Measurements from ENCODE around the gene AUNIP. TPM values are rescaled to one million over a fixed set of nuclear protein-coding genes. Genes with fewer than 3 reads are reported as not detected.

AUNIP gene, protein sequence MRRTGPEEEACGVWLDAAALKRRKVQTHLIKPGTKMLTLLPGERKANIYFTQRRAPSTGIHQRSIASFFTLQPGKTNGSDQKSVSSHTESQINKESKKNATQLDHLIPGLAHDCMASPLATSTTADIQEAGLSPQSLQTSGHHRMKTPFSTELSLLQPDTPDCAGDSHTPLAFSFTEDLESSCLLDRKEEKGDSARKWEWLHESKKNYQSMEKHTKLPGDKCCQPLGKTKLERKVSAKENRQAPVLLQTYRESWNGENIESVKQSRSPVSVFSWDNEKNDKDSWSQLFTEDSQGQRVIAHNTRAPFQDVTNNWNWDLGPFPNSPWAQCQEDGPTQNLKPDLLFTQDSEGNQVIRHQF
- 1 to 10 TPM; 6.7 to 8.1 TPM for total RNA-seq

DNA sequence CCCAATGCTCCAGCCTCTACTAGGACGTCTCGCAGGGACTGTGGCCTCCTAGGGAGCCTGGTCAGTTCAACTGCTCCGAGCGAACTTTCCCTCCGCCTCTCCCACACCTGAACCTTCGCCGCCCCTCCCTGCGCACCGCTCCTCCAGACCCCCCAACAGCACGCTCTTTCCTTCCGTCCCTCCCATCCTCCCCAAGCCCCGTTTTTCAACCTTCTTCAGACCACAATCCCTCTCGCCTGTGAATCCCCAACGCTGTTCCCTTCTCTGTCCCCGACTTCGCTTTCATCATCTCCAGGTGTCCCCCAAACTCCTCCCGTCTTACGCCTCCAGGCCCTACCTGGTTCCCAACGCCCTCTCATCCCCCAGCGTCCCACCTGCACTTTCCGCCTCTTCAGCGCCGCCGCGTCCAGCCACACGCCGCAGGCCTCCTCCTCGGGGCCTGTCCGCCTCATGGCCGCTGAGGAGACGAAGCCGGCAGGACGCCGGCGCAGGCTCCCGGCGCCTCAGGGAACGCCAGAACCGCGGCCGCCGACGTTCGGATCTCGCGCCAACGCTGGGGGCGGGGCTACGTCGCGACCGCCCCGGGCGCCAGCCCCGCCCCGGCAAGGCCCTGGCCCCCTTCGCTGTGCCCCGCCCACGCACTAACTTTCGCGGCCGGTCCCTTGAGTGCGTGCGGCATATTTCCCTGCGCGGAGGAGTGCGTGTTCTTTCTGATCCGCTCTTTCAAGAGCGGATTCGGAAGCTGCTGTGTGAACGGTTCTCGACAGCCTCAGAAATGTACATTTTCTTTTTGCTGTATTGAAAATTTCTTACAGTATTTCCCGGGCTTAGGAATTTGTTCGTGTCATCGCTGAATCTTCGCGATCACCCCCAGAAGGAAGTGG is at the start of gene AUNIP:
Gene AUNIP (minus strand): TSS at position 552 of the 884 bp plus-strand sequence. CDS start 100 bp downstream, at position 452.
- ChIA-PET POLR2A (no interaction called here), CTCF (no interaction called here)
- H3K27me3 Mint-ChIP-seq = no peaks in the 10 kb centered on the region
- H3K9me3 Mint-ChIP-seq = no peaks in the 10 kb centered on the region
- DNase-seq = peak; percentile 91
- peak within 1 kb of the TSS; percentile 93 for H3K4me3 Mint-ChIP-seq
- peaks cover 29% of the 10 kb centered on the region for H3K4me1 Mint-ChIP-seq
- H3K36me3 Mint-ChIP-seq (ENCODE audit: low read depth) = no peaks in the 10 kb centered on the region
- H3K27ac Mint-ChIP-seq = peak within 1 kb of the TSS; percentile 87

DNA sequence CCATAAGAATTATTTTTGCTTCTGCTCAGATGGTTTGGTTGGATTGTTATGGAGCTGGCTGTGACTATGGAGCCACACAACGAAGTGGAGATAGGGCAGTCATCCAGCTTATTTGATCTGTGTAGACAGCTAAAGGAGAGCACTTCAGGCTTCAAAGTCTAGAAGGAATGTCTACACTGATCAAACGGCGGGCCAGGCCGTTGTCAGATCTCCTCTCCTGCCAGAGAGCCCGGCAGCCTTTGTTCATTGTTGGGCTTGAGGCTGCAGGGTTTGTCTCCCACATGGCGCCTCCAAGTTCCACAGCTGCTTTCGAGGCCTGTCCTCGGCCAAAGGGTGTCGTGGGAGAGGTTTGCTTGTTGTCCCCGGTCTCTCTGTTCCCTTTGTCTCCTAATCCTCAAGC is 49.8 kb upstream of the AUNIP start:
- DNase-seq = no peak
- Mint-ChIP-seq H3K4me3 (no peak overlapping the region), H3K27ac (no peak overlapping the region), H3K9me3 (no peaks in the 10 kb centered on the region), H3K36me3 (ENCODE audit: low read depth) (peaks cover 12% of the 10 kb centered on the region), H3K27me3 (peaks cover 19% of the 10 kb centered on the region), H3K4me1 (peaks cover 17% of the 10 kb centered on the region)
- POLR2A ChIA-PET = interaction anchor here (0.6 kb wide), 1 partner anchor 344 kb away, joined by 7 read pairs; no protein-coding TSS in a partner anchor
- CTCF ChIA-PET = interaction anchor here (0.8 to 6.8 kb wide), 3 partner anchors 12 to 88 kb away, joined by 3 to 62 read pairs (median 6); partner anchors contain the start of gene PAFAH2

DNA sequence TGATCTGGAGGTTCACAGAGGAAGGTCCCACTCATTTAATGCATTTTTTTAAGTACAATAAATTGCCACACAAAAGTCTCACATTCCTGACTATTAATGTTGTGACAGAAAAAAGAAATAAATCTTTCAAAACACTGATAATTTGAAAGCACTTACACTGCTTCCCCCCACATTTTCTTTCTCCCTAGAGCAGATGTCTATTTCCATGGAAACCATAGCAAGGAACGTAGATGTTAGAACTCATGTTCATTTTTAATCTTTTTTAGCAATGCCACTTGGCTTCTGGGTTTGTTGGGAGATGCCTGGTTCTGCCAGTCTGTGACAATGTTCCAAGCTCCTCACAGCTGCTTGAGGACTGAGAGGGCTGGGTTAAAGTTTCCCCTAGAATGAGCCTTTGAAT is 48.9 kb upstream of the AUNIP start:
- Mint-ChIP-seq H3K27ac (no peak overlapping the region), H3K9me3 (no peaks in the 10 kb centered on the region), H3K4me1 (peaks cover 24% of the 10 kb centered on the region), H3K4me3 (no peak overlapping the region), H3K27me3 (peaks cover 19% of the 10 kb centered on the region), H3K36me3 (ENCODE audit: low read depth) (peaks cover 19% of the 10 kb centered on the region)
- ChIA-PET POLR2A (no interaction called here), CTCF (interaction anchor here (1.5 to 6.8 kb wide), 2 partner anchors 12 to 13 kb away, joined by 3 to 62 read pairs; no protein-coding TSS in a partner anchor)
- no peak for DNase-seq

DNA sequence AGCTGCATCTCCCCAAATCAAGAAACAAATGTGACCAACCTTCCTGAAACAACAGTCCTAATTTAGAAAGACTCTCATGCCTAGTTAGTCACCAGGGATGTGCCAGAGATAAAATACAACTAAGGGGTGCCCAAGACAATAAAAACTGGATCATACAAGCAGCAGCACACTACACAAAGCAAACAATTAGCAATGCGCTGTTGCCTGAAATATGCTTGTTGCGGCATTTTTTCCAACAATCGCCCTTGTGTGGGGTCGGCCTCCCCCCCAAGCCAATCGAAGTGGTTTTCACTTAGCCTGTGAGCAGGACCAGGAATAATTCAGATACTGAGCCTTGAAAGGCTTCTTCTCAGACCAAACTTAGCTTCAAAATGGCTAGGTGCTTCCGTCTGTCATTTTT is 48.3 kb upstream of the AUNIP start:
- Mint-ChIP-seq H3K27me3 (peaks cover 19% of the 10 kb centered on the region), H3K4me1 (peaks cover 28% of the 10 kb centered on the region), H3K9me3 (no peaks in the 10 kb centered on the region), H3K27ac (no peak overlapping the region), H3K36me3 (ENCODE audit: low read depth) (peaks cover 23% of the 10 kb centered on the region), H3K4me3 (peak overlapping the region; percentile 99)
- DNase-seq = no peak
- CTCF ChIA-PET = interaction anchor here (0.6 to 6.8 kb wide), 4 partner anchors 8 to 12 kb away, joined by 3 to 62 read pairs (median 3); no protein-coding TSS in a partner anchor
- POLR2A ChIA-PET = interaction anchor here (0.6 kb wide), 1 partner anchor 11 kb away, joined by 3 read pairs; no protein-coding TSS in a partner anchor

DNA sequence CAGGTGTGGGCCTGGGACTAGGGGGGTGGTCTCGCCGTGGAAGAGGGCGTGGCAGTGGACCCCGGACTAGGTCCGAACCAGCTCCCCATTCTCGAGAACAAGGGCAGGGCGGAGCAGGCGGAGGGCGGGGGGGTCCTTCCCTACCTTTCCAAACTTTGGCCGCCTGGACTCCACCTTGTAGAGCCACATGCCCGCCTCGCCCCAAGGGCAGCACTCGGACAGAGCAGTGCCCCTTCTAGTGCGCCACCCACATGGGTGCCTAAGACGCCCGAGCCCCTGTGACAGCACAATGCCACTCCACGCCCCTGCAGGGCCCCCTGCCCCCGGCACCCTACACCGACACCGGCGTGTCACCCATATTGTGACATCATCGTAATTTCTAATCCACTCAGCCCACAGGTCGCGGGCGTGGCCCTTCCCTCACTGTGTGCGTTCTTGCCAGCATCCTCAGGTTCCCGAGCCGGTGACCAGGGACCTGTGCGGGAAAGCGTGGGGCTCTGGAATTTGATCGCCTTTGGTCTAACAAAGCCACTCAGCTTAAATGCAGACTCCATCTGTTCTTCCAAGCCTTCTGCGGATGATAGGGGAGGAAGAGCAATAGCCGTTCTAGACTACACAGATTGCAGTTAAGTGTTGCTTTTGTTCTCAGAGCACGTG is 47.5 kb upstream of the AUNIP start:
- CTCF ChIA-PET = interaction anchor here (0.8 to 6.8 kb wide), 4 partner anchors 9 to 91 kb away, joined by 3 to 62 read pairs (median 8); partner anchors contain the start of gene PAFAH2
- peak; percentile 40 for DNase-seq
- POLR2A ChIA-PET = no interaction called here

DNA sequence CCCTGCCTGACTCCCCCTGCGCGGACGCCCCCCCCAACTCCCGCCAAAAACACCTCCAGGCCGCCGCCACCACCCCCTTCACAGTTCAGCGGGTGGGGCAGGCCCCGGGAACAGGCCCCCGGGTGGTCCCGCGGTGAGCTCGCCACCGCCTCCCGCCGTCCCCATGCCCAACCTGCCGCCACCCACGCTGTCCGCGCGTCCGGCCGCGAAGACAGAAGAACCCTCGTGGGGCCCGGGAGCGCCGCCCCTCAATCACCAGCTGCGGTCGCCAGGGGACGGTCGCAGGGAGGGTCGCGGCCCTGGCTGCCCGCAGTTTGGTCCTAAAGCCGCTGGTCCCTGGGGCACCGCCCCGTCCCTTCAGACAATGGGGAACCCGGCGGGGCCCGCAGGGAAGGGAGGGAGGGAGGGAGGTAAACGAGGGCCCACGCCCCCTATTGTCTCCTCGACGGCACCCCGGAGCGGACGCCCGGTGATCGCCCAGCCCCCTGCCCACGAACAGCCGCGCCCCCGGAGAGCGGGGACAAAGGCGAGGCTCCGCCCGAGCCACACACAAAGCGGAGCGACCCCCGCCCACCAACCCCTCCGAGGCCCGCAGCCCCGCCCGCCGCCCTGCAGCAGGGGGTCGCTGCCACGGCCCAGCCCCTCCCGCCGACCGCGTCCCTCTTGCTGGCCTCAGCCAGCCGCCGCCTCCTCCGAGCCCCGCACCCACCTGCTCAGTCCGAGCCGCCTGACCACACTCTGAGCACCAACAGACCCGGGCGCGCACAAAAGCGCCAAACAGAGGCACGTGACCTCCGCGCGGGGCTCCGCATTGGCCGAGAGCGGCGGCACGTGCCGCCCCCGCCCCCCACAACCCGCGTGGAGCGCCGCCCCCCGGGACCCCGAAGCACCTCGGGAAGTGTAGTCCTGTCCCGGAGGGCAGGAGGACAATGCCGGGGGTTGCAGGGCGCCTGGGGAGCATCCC is 46.7 kb upstream of the AUNIP start, which contains the start of gene STMN1:
Gene STMN1 (minus strand): TSS at position 740 of the 964 bp plus-strand sequence. CDS start 1,743 bp downstream, outside the sequence.
- Mint-ChIP-seq H3K36me3 (ENCODE audit: low read depth) (peaks cover 35% of the 10 kb centered on the region), H3K4me3 (peak within 1 kb of the TSS; percentile 99), H3K4me1 (peaks cover 40% of the 10 kb centered on the region), H3K9me3 (no peaks in the 10 kb centered on the region), H3K27me3 (peaks cover 19% of the 10 kb centered on the region), H3K27ac (peak within 1 kb of the TSS; percentile 99)
- CTCF ChIA-PET = interaction anchor here (1.1 to 6.8 kb wide), 4 partner anchors 8 to 97 kb away, joined by 3 to 62 read pairs (median 8); partner anchors contain the start of gene PAFAH2
- peak; percentile 91 for DNase-seq
- POLR2A ChIA-PET = no interaction called here

More for the DNA sequence above, 47.5 kb upstream of the AUNIP start:
- H3K36me3 Mint-ChIP-seq (ENCODE audit: low read depth) = peaks cover 28% of the 10 kb centered on the region
- peaks cover 34% of the 10 kb centered on the region for H3K4me1 Mint-ChIP-seq
- peak overlapping the region; percentile 80 for H3K27ac Mint-ChIP-seq
- H3K9me3 Mint-ChIP-seq = no peaks in the 10 kb centered on the region
- H3K27me3 Mint-ChIP-seq = peaks cover 19% of the 10 kb centered on the region
- peak overlapping the region; percentile 99 for H3K4me3 Mint-ChIP-seq

DNA sequence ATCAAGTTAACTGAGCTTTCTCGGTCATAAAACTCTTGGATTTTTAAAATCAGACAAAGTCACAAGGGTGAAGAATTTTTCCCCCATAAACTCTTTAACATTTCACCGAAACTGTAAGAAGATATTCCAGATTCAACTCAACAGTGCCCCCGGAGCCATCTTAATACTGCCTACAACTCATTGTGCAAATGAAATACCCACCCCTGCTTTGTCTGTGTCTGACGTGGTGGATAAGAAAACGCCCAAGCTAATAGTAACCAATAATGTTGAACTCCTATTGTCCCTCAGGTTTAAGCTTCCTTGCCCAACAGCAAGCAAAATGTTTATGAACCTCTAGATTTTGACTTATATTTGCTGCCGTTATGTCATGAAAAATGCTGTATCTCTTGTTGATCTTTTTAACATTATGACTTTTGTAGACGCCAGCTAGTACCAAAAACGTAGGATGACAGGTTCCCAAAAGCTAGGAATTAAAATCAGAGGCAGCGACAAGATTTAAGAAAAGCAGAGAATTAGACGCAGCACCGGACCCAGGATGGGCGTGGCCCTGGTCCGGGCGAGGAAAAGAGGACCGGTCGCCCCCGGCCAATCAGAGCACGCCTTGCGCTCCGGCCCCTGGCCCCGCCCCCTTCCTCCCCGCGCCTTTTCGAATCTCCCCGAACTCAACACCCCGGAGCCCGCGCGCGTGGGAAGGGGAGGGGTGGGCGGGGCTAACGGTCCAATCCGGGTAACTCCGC is 45.9 kb upstream of the AUNIP start:
- Mint-ChIP-seq H3K4me1 (peaks cover 49% of the 10 kb centered on the region), H3K36me3 (ENCODE audit: low read depth) (peaks cover 44% of the 10 kb centered on the region), H3K27ac (peak overlapping the region; percentile 99), H3K9me3 (no peaks in the 10 kb centered on the region), H3K27me3 (peaks cover 19% of the 10 kb centered on the region), H3K4me3 (peak overlapping the region; percentile 99)
- DNase-seq = peak; percentile 97
- POLR2A ChIA-PET = interaction anchor here (1.1 kb wide), 2 partner anchors 10 to 17 kb away, joined by 5 to 7 read pairs; no protein-coding TSS in a partner anchor
- CTCF ChIA-PET = interaction anchor here (1.0 to 6.8 kb wide), 8 partner anchors 9 to 98 kb away, joined by 3 to 62 read pairs (median 3); partner anchors contain the start of genes PAFAH2 and PAQR7

DNA sequence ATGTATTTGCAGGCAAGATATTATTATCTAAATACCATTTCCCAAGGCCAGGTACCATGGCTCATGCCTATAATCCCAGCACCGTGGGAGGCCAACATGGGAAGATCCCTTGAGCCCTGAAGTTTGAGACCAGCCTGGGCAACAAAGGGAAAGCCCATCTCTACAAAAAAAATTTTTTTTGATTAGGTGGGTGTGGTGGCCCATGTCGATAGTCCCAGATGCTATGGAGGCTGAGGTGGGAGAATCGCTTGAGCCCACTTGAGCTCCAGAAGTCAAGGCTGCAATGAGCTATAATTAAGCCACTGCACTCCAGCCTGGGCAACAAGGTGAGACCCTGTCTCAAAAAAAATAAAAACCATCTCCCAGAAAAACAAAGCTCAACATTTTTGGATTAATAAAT is 44.7 kb upstream of the AUNIP start:
- Mint-ChIP-seq H3K27ac (peak overlapping the region; percentile 99), H3K4me3 (peak overlapping the region; percentile 99), H3K9me3 (no peaks in the 10 kb centered on the region), H3K27me3 (peaks cover 16% of the 10 kb centered on the region), H3K36me3 (ENCODE audit: low read depth) (peaks cover 52% of the 10 kb centered on the region), H3K4me1 (peaks cover 55% of the 10 kb centered on the region)
- DNase-seq = no peak
- ChIA-PET POLR2A (interaction anchor here (1.1 kb wide), 1 partner anchor 8 kb away, joined by 5 read pairs; no protein-coding TSS in a partner anchor), CTCF (interaction anchor here (1.0 to 6.8 kb wide), 6 partner anchors 9 to 95 kb away, joined by 3 to 62 read pairs (median 3); partner anchors contain the start of gene PAQR7)

DNA sequence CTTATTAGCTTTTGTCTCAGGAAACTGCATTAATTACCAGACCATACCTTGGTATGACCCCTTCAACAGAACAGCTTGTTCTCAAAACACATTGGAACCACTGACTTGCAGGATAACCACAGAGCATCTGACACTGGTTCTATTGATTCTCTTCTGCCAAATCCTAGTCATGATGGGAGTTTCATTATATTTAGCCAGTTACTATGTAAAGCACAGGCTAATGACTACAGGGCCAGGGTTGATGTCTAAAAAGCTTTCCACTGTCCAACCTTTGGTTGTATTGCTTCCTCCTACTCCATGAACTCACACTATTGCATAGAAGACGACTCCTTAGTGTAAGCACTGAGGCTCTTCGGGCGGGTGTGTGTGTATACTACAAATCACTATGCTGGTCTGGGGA is 43.2 kb upstream of the AUNIP start:
- H3K36me3 Mint-ChIP-seq (ENCODE audit: low read depth) = peaks cover 65% of the 10 kb centered on the region
- H3K4me1 Mint-ChIP-seq = peaks cover 56% of the 10 kb centered on the region
- no peak overlapping the region for H3K4me3 Mint-ChIP-seq
- H3K9me3 Mint-ChIP-seq = no peaks in the 10 kb centered on the region
- H3K27me3 Mint-ChIP-seq = peaks cover 6% of the 10 kb centered on the region
- H3K27ac Mint-ChIP-seq = peak overlapping the region; percentile 63
- DNase-seq = no peak
- POLR2A ChIA-PET = no interaction called here
- CTCF ChIA-PET = interaction anchor here (1.0 to 9.8 kb wide), 7 partner anchors 7 to 99 kb away, joined by 3 to 154 read pairs (median 3); partner anchors contain the start of gene PAFAH2

DNA sequence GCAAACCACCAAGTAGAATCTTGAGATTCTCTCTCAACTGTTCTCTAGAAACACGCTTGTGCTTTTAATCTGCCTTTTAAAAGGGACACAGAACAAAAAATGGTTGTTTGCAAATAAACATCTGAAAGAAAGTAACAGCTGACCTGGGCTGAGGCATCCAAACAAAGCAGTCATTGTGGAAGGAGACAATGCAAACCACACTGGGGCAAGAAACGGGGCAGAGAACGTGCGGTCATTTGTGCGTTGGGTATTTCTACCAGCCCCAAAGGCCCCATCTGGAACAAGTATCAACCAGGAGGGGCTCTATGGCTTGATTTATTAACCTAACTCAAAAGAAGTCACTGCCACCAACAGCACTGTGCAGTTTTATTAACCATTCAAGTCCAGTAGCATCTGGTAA is 41.0 kb upstream of the AUNIP start:
- Mint-ChIP-seq H3K9me3 (no peaks in the 10 kb centered on the region), H3K4me3 (no peak overlapping the region), H3K27ac (peak overlapping the region; percentile 80), H3K4me1 (peaks cover 58% of the 10 kb centered on the region), H3K27me3 (no peaks in the 10 kb centered on the region), H3K36me3 (ENCODE audit: low read depth) (peaks cover 70% of the 10 kb centered on the region)
- DNase-seq = no peak
- ChIA-PET POLR2A (no interaction called here), CTCF (interaction anchor here (1.0 to 9.8 kb wide), 3 partner anchors 16 to 105 kb away, joined by 3 to 154 read pairs (median 3); partner anchors contain the start of gene PAFAH2)
